OCI-LY7 (cell line): Measurements from ENCODE around the gene KCNMA1.

Source experiments
- EZH2phosphoT487 ChIP-seq: fragments of 200-600 bp; sonication (generic); IDR thresholded peaks from 2 replicates; pipeline ENCODE4 v1.6.1; 2018; ENCODE audit warnings: low read depth, borderline replicate concordance, mild to moderate bottlenecking, mixed run types, antibody characterized with exemption, low read length, moderate library complexity, mixed read lengths
- TF ChIP-seq, protein P1 (sequence below): fragments of 200-600 bp; sonication (generic); conservative IDR thresholded peaks from 2 replicates; pipeline ENCODE4 v1.5.1; 2014; ENCODE audit warnings: mild to moderate bottlenecking, antibody characterized with exemption, low read length, moderate library complexity, mixed read lengths

DNA sequence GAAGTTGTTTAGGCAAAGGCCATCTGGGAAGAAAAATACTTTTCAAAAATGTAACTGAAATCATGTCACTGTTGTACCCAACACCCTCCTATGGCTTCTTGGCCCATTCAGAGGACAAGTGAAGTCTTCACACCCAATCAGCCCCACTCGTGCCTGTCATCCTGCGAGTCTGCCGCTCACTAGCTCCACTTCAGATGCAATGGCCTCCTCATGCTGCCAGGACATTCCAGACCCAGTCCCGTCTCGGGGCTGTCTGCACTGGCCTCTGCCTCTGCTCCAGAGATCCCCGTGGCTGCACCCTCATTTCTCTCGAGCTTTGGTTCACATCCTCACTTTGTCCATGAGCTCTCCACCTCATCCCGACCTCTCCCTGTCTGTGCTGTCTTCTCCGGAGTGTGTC lies 227.1 kb downstream of the KCNMA1 start:
- TF ChIP-seq, protein P1, sequence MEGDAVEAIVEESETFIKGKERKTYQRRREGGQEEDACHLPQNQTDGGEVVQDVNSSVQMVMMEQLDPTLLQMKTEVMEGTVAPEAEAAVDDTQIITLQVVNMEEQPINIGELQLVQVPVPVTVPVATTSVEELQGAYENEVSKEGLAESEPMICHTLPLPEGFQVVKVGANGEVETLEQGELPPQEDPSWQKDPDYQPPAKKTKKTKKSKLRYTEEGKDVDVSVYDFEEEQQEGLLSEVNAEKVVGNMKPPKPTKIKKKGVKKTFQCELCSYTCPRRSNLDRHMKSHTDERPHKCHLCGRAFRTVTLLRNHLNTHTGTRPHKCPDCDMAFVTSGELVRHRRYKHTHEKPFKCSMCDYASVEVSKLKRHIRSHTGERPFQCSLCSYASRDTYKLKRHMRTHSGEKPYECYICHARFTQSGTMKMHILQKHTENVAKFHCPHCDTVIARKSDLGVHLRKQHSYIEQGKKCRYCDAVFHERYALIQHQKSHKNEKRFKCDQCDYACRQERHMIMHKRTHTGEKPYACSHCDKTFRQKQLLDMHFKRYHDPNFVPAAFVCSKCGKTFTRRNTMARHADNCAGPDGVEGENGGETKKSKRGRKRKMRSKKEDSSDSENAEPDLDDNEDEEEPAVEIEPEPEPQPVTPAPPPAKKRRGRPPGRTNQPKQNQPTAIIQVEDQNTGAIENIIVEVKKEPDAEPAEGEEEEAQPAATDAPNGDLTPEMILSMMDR, result no peak
- TF ChIP-seq EZH2phosphoT487, result no peak
